ENCODE results near the gene SCP2D1. TPM values are rescaled to one million over a fixed set of nuclear protein-coding genes. Genes with fewer than 3 reads are reported as not detected.

Gene SCP2D1
- total and polyA plus RNA-seq, 2 of the 8 experiments (the other 6 are each of a cell fraction or from before 2014, with no cell fraction given) = not detected

GRCh38 chr20:18811186-18811585 lies 2.4 kb upstream of the SCP2D1 start (continued):
- TF ChIP-seq CHD7 (IDR thresholded peaks at IDR 0.05; ENCODE audit: insufficient replicate concordance, low read length) (no peak), USF2 (IDR thresholded peaks at IDR 0.05; ENCODE audit: low read length) (no peak), ATF2 (IDR thresholded peaks at IDR 0.05; ENCODE audit: low read length) (no peak), GTF2F1 (IDR thresholded peaks at IDR 0.05; ENCODE audit: borderline replicate concordance, low read depth, low read length) (no peak), KDM4A (IDR thresholded peaks at IDR 0.05; ENCODE audit: low read depth, low read length, severe bottlenecking) (no peak), RBBP5 (IDR thresholded peaks at IDR 0.05; ENCODE audit: borderline replicate concordance, low read depth, low read length) (no peak)
